Measurements from ENCODE around the gene MSRB1. TPM values are rescaled to one million over a fixed set of nuclear protein-coding genes. Genes with fewer than 3 reads are reported as not detected.

The MSRB1 gene
- total and polyA plus RNA-seq, 9 of the 15 experiments (the other 6 are each of a cell fraction or from before 2014, with no cell fraction given), result 5.4 to 33.7 (median 25.7) TPM

- no peak; the same call in 1 of the 2 replicates for TF ChIP-seq HMBOX1 (IDR thresholded peaks at IDR 0.05)
- peak; percentile 99 for TF ChIP-seq PHF20 (IDR thresholded peaks at IDR 0.05; ENCODE audit: partially characterized antibody)
- 0 out of 2 replicates have a peak, but pooled peaks have one; percentile 73 for TF ChIP-seq ATF6 (CRISPR knock-in tag; IDR thresholded peaks at IDR 0.05)
- TF ChIP-seq NELFE (IDR thresholded peaks at IDR 0.05; ENCODE audit: insufficient read depth, insufficient read length), result no peak
- TF ChIP-seq RAD51 (IDR thresholded peaks at IDR 0.05; ENCODE audit: borderline replicate concordance, low read depth), result no peak
- no peak for TF ChIP-seq MBD1 (CRISPR knock-in tag; IDR thresholded peaks at IDR 0.05)
- TF ChIP-seq HDAC3 (IDR thresholded peaks at IDR 0.05; ENCODE audit: borderline replicate concordance, partially characterized antibody), result no peak
- TF ChIP-seq E2F8 (IDR thresholded peaks at IDR 0.05; ENCODE audit: low read depth, partially characterized antibody), result peak; percentile 98
- no peak for TF ChIP-seq MTA2 (IDR thresholded peaks at IDR 0.05; ENCODE audit: low read depth)
- TF ChIP-seq TRIM25 (IDR thresholded peaks at IDR 0.05; ENCODE audit: borderline replicate concordance), result no peak
- TF ChIP-seq BHLHE40 (IDR thresholded peaks at IDR 0.05; ENCODE audit: low read length), result peak; percentile 71
- no peak for TF ChIP-seq ZNF785 (CRISPR knock-in tag; IDR thresholded peaks at IDR 0.05)
- no peak for TF ChIP-seq ZNF668 (CRISPR knock-in tag; IDR thresholded peaks at IDR 0.05)
Measured at GRCh38 chr16:1971796-1972489, 28.9 kb upstream of the MSRB1 start, which contains the start of gene TBL3 (continued).
